GM12878 (cell line): ENCODE results near the gene ASS1. TPM values are rescaled to one million over a fixed set of nuclear protein-coding genes. Genes with fewer than 3 reads are reported as not detected.

Experiments
- ATAC-seq: fragments of 200-7000 bp; cut with Tn5 transposase; 3 replicates; pipeline ENCODE4 v1.9.1; 2020; ENCODE audit warnings: mild to moderate bottlenecking, moderate library complexity
- BruUV-seq: library from RNA; stranded (reverse); fragments of 400-500 nt; replicated peaks from 2 replicates; lab custom pipeline; 2021; lab: Mats Ljungman, UMichigan
- CTCF ChIA-PET: fragments of 300-600 bp; sonication (Branson Sonifier 250); formaldehyde crosslinking; extraction: SDS; loops from one replicate; lab custom pipeline; 2021; ENCODE audit warnings: inconsistent platforms; lab: Yijun Ruan, JAX
- POLR2A ChIA-PET: fragments of 350-600 bp; formaldehyde crosslinking; extraction: SDS; loops from one replicate; lab custom pipeline; 2021; ENCODE audit warnings: inconsistent platforms; lab: Charles Lee
- RAD21 ChIA-PET: fragments of 300-600 bp; sonication (Branson Sonifier 250); formaldehyde crosslinking; loops from one replicate; lab custom pipeline; 2023; ENCODE audit warnings: antibody characterized with exemption; ENCODE audit not compliant: unreplicated experiment; lab: Charles Lee
- SMC1A ChIA-PET: fragments of 300-600 bp; sonication (Branson Sonifier 250); formaldehyde crosslinking; loops from one replicate; lab custom pipeline; 2023; ENCODE audit not compliant: unreplicated experiment, uncharacterized antibody; lab: Charles Lee
- DNase-seq: peaks from one replicate; pipeline ENCODE4 v3.0.0-alpha.2; 2011; ENCODE audit warnings: low read depth, low spot score
- FAIRE-seq: peaks from 3 replicates; lab custom pipeline; 2011; peaks lifted over from hg19 to GRCh38; lab: Jason Lieb, UNC
- H2AFZ ChIP-seq: 2 replicates; pipeline ENCODE4 v1.6.0; 2011; ENCODE audit warnings: low read depth, low read length, control low read depth; ENCODE audit not compliant: control insufficient read depth
- H3K27ac ChIP-seq: 2 replicates; pipeline ENCODE4 v1.5.1; 2011; ENCODE audit warnings: control low read depth; ENCODE audit not compliant: control insufficient read depth, insufficient read depth
- H3K27me3 ChIP-seq, 2 experiments: replicated peaks in 1 of 2; 2 replicates each; pipeline versions ENCODE4 v1.6.0 to v1.6.1; 2011; ENCODE audit warnings: low read length in 1 of 2; ENCODE audit not compliant: control insufficient read depth in 2 of 2, insufficient read depth in 2 of 2
- H3K36me3 ChIP-seq, 2 experiments: 2 replicates each; pipeline ENCODE4 v1.5.1; 2011; ENCODE audit warnings: low read length in 1 of 2; ENCODE audit not compliant: control insufficient read depth in 2 of 2, insufficient read depth in 2 of 2
- H3K4me1 ChIP-seq: 2 replicates; pipeline ENCODE4 v1.6.1; 2011; ENCODE audit warnings: mild to moderate bottlenecking, low read length, moderate library complexity, mixed read lengths; ENCODE audit not compliant: control insufficient read depth, insufficient read depth
- H3K4me2 ChIP-seq: 2 replicates; pipeline ENCODE4 v1.6.0; 2011; ENCODE audit warnings: control low read depth; ENCODE audit not compliant: control insufficient read depth, insufficient read depth
- H3K4me3 ChIP-seq: fragments of 200-600 bp; sonication (generic); 2 replicates; pipeline ENCODE4 v1.5.1; 2016
- H3K79me2 ChIP-seq: 2 replicates; pipeline ENCODE4 v1.6.0; 2011; ENCODE audit warnings: low read length; ENCODE audit not compliant: control insufficient read depth, insufficient read depth
- H3K9ac ChIP-seq: 2 replicates; pipeline ENCODE4 v1.8.0; 2011; ENCODE audit warnings: low read length, control low read depth, mixed read lengths; ENCODE audit not compliant: control insufficient read depth, insufficient read depth
- H3K9me3 ChIP-seq: replicated peaks from 3 replicates; pipeline ENCODE4 v1.5.1; 2011; ENCODE audit warnings: mild to moderate bottlenecking, low read length; ENCODE audit not compliant: control insufficient read depth, insufficient read depth
- H4K20me1 ChIP-seq: 2 replicates; pipeline ENCODE4 v1.6.0; 2011; ENCODE audit not compliant: control insufficient read depth, insufficient read depth
- DPF2 ChIP-seq: fragments of 450-650 bp; IDR thresholded peaks from 2 replicates; pipeline ENCODE4 v1.6.1; 2017; ENCODE audit warnings: mild to moderate bottlenecking
- NFYA ChIP-seq: IDR thresholded peaks from 2 replicates; pipeline ENCODE4 v1.6.1; 2011; ENCODE audit warnings: low read depth, mild to moderate bottlenecking, low read length, improper control_type of control experiment, borderline replicate concordance
- NR2C2 ChIP-seq: IDR thresholded peaks from 2 replicates; pipeline ENCODE4 v1.6.1; 2011; ENCODE audit warnings: borderline replicate concordance, low read depth; ENCODE audit not compliant: control insufficient read depth, insufficient read length
- POLR2A ChIP-seq: IDR thresholded peaks from 2 replicates; pipeline ENCODE4 v1.6.1; 2011; ENCODE audit warnings: low read depth, mild to moderate bottlenecking, low read length
- RAD51 ChIP-seq: fragments of 450-650 bp; IDR thresholded peaks from 2 replicates; pipeline ENCODE4 v1.6.1; 2016; ENCODE audit warnings: moderate library complexity, mild to moderate bottlenecking, inconsistent platforms
- RFX5 ChIP-seq: IDR thresholded peaks from 2 replicates; pipeline ENCODE4 v1.6.1; 2011; ENCODE audit warnings: low read depth, low read length, improper control_type of control experiment
- SIN3A ChIP-seq: IDR thresholded peaks from 2 replicates; pipeline ENCODE4 v1.6.1; 2012; ENCODE audit warnings: low read depth, low read length, improper control_type of control experiment
- SREBF1 ChIP-seq: IDR thresholded peaks from 2 replicates; pipeline ENCODE4 v1.6.1; 2012; ENCODE audit warnings: mild to moderate bottlenecking, low read length
- STAT3 ChIP-seq: IDR thresholded peaks from 2 replicates; pipeline ENCODE4 v1.6.1; 2011; ENCODE audit warnings: low read depth, low read length, improper control_type of control experiment
- TBL1XR1 ChIP-seq: IDR thresholded peaks from 2 replicates; pipeline ENCODE4 v1.6.1; 2012; ENCODE audit warnings: low read depth, low read length, improper control_type of control experiment
- USF1 ChIP-seq: IDR thresholded peaks from 2 replicates; pipeline ENCODE4 v1.6.1; 2011; ENCODE audit warnings: borderline replicate concordance, low read depth, mild to moderate bottlenecking, moderate library complexity, mixed read lengths, low read length; ENCODE audit not compliant: insufficient read depth; ENCODE audit errors: extremely low read length
- WGBS: methylation state at CpG from one replicate; pipeline ENCODE4 v1.1.6; 2016; ENCODE audit warnings: low lambda C conversion rate; ENCODE audit not compliant: insufficient replicate concordance, insufficient coverage; ENCODE audit errors: missing lambda C conversion rate; 5-methylcytosine and 5-hydroxymethylcytosine counted together
- in situ Hi-C: fragments of 300-500 bp; cut with MboI; formaldehyde crosslinking; loops from 9 replicates; pipeline ENCODE4 v1.14.3; 2018; ENCODE audit warnings: mixed read lengths
- intact Hi-C: fragments of 100-400 bp; cut with micrococcal nuclease; formaldehyde crosslinking; loops from one replicate; pipeline ENCODE4 v1.14.2; 2022; ENCODE audit not compliant: unreplicated experiment
- polyA plus RNA-seq, 11 experiments: library from polyadenylated mRNA; depleted of rRNA in 4 of 11; unstranded in 6 of 11; stranded (reverse) in 5 of 11; fragments of >200 nt; fragmentation: Nextera tagmentation in 4 of 11; fragmentation: Illumina TruSeq in 1 of 11; extraction: Ambion mirVana in 4 of 11; extraction: Trizol in 1 of 11; gene quantifications; 1 replicate in 1 of 11; 2 replicates in 10 of 11; pipeline versions ENCODE4 v1.2.1 to v1.2.3, GENCODE V29; 2011 to 2016; ENCODE audit warnings: inconsistent platforms in 2 of 11, missing spikeins in 2 of 11, low read depth in 1 of 11
- total RNA-seq, 4 experiments: library from RNA; depleted of rRNA in 3 of 4; stranded (reverse); fragments of >200 nt in 3 of 4; fragmentation: Illumina TruSeq in 1 of 4; extraction: Trizol in 1 of 4; gene quantifications; 2 replicates each; pipeline versions ENCODE4 v1.2.1 to v1.2.3, GENCODE V29; 2013 to 2021

ASS1 gene
- total and polyA plus RNA-seq, 10 of the 15 experiments (the other 5 are each of a cell fraction or from before 2014, with no cell fraction given), result 0.10 to 6.1 (median 0.28) TPM; not detected in 3

GRCh38 chr9:130421154-130421801, 23.5 kb upstream of the ASS1 start:
- H3K4me1 ChIP-seq, result no peaks in the 10 kb centered on the region; the same call in 1 of the 2 replicates
- H3K27me3 ChIP-seq, result no peaks in the 10 kb centered on the region; a peak in 1 of 4 replicates
- FAIRE-seq (no peak), DNase-seq (no peak)
- no peak overlapping the region for H3K4me2 ChIP-seq
- H3K27ac ChIP-seq, result no peak overlapping the region
- no peak overlapping the region for H3K4me3 ChIP-seq
- ChIA-PET SMC1A (no interaction called here), POLR2A (no interaction called here), CTCF (interaction anchor here (0.6 kb wide), 1 partner anchor 352 kb away, joined by 3 read pairs; no protein-coding TSS in a partner anchor), RAD21 (interaction anchor here (0.5 kb wide), 1 partner anchor 81 kb away, joined by 3 read pairs; no protein-coding TSS in a partner anchor)
- no peaks in the 10 kb centered on the region for H4K20me1 ChIP-seq
- in situ Hi-C loops, result no loop called here
- H2AFZ ChIP-seq, result no peak overlapping the region
- intact Hi-C loops, result no loop called here
- no peaks in the 10 kb centered on the region for H3K36me3 ChIP-seq
- no peak for TF ChIP-seq RAD51
- no peak for TF ChIP-seq SREBF1
- TF ChIP-seq RFX5, result no peak
- no peak for TF ChIP-seq NR2C2
- no peak for TF ChIP-seq NFYA
- no peak for TF ChIP-seq POLR2A
- TF ChIP-seq SIN3A, result no peak
- TF ChIP-seq STAT3, result no peak
- TF ChIP-seq DPF2, result no peak
- no peak for TF ChIP-seq USF1
- TF ChIP-seq TBL1XR1, result no peak
- TF ChIP-seq, all 136 proteins: peak for 0
- BruUV-seq, result no TSS peak
- ATAC-seq, result no peak
- 47% methylated on average over 17 of the region's 17 CpGs for WGBS
- Histone ChIP-seq H3K9me3 (no peaks in the 10 kb centered on the region), H3K9ac (no peak overlapping the region), H3K79me2 (no peaks in the 10 kb centered on the region)
